Measurements from ENCODE around the gene PDRG1.
A peak's percentile ranks its signal among the peaks of the same experiment; 100 is the strongest.

Gene PDRG1

GRCh38 chr20:31951530-31952453, at the start of gene PDRG1:
Gene PDRG1 (minus strand): TSS chr20:31952046. CDS start chr20:31951961, 85 bp downstream.
- peaks cover 6% of the 10 kb centered on the region; the same call in 1 of the 2 replicates for H3K9me3 ChIP-seq (ENCODE audit: control insufficient read depth, insufficient read depth, low read depth, low read length)
- H3K4me1 ChIP-seq (ENCODE audit: control insufficient read depth, insufficient read depth, low read length), result peaks cover 8% of the 10 kb centered on the region
- H3K27ac ChIP-seq (ENCODE audit: low read depth, low read length), result peak within 1 kb of the TSS; percentile 41
- H3K9ac ChIP-seq (ENCODE audit: low read length), result peak within 1 kb of the TSS; percentile 82
- peaks cover 35% of the 10 kb centered on the region for H3K36me3 ChIP-seq (ENCODE audit: control insufficient read depth, insufficient read depth, low read length)
- peak within 1 kb of the TSS; percentile 93 for H3K4me3 ChIP-seq (ENCODE audit: low read depth, low read length)
- H3K27me3 ChIP-seq (ENCODE audit: control insufficient read depth, insufficient read depth, low read length), result peaks cover 13% of the 10 kb centered on the region; the same call in 1 of the 2 replicates

- H3K36me3 ChIP-seq (ENCODE audit: control insufficient read depth, insufficient read depth, low read length), result no peaks in the 10 kb centered on the region
- H3K9ac ChIP-seq (ENCODE audit: low read length), result no peak overlapping the region
- H3K27ac ChIP-seq (ENCODE audit: low read depth, low read length), result no peak overlapping the region
- H3K4me1 ChIP-seq (ENCODE audit: control insufficient read depth, insufficient read depth, low read length), result peaks cover 6% of the 10 kb centered on the region; the same call in 1 of the 2 replicates
- no peaks in the 10 kb centered on the region; the same call in 1 of the 2 replicates for H3K9me3 ChIP-seq (ENCODE audit: control insufficient read depth, insufficient read depth, low read depth, low read length)
- H3K4me3 ChIP-seq (ENCODE audit: low read depth, low read length), result no peak overlapping the region
- peaks cover 43% of the 10 kb centered on the region for H3K27me3 ChIP-seq (ENCODE audit: control insufficient read depth, insufficient read depth, low read length)
These were observed 46.4 kb upstream of the PDRG1 start for GRCh38 chr20:31998246-31998645.

GRCh38 chr20:31996996-31997395, 45.1 kb upstream of the PDRG1 start:
- H3K4me3 ChIP-seq (ENCODE audit: low read depth, low read length), result no peak overlapping the region
- H3K27ac ChIP-seq (ENCODE audit: low read depth, low read length), result no peak overlapping the region
- H3K9me3 ChIP-seq (ENCODE audit: control insufficient read depth, insufficient read depth, low read depth, low read length), result no peaks in the 10 kb centered on the region; the same call in 1 of the 2 replicates
- peaks cover 55% of the 10 kb centered on the region for H3K27me3 ChIP-seq (ENCODE audit: control insufficient read depth, insufficient read depth, low read length)
- no peaks in the 10 kb centered on the region for H3K36me3 ChIP-seq (ENCODE audit: control insufficient read depth, insufficient read depth, low read length)
- no peak overlapping the region for H3K9ac ChIP-seq (ENCODE audit: low read length)
- H3K4me1 ChIP-seq (ENCODE audit: control insufficient read depth, insufficient read depth, low read length), result peaks cover 6% of the 10 kb centered on the region; the same call in 1 of the 2 replicates

GRCh38 chr20:31992086-31992485, 40.2 kb upstream of the PDRG1 start:
- peaks cover 6% of the 10 kb centered on the region; the same call in 1 of the 2 replicates for H3K4me1 ChIP-seq (ENCODE audit: control insufficient read depth, insufficient read depth, low read length)
- H3K27me3 ChIP-seq (ENCODE audit: control insufficient read depth, insufficient read depth, low read length), result peaks cover 50% of the 10 kb centered on the region
- no peak overlapping the region for H3K9ac ChIP-seq (ENCODE audit: low read length)
- H3K36me3 ChIP-seq (ENCODE audit: control insufficient read depth, insufficient read depth, low read length), result no peaks in the 10 kb centered on the region
- no peaks in the 10 kb centered on the region; the same call in 1 of the 2 replicates for H3K9me3 ChIP-seq (ENCODE audit: control insufficient read depth, insufficient read depth, low read depth, low read length)
- no peak overlapping the region for H3K27ac ChIP-seq (ENCODE audit: low read depth, low read length)
- no peak overlapping the region for H3K4me3 ChIP-seq (ENCODE audit: low read depth, low read length)

- Histone ChIP-seq H3K9me3 (ENCODE audit: control insufficient read depth, insufficient read depth, low read depth, low read length) (no peaks in the 10 kb centered on the region; the same call in 1 of the 2 replicates), H3K4me1 (ENCODE audit: control insufficient read depth, insufficient read depth, low read length) (peaks cover 6% of the 10 kb centered on the region; the same call in 1 of the 2 replicates), H3K9ac (ENCODE audit: low read length) (no peak overlapping the region), H3K36me3 (ENCODE audit: control insufficient read depth, insufficient read depth, low read length) (no peaks in the 10 kb centered on the region), H3K4me3 (ENCODE audit: low read depth, low read length) (no peak overlapping the region), H3K27ac (ENCODE audit: low read depth, low read length) (no peak overlapping the region), H3K27me3 (ENCODE audit: control insufficient read depth, insufficient read depth, low read length) (peaks cover 43% of the 10 kb centered on the region)
These were observed 39.5 kb upstream of the PDRG1 start for GRCh38 chr20:31991339-31991705.

- no peaks in the 10 kb centered on the region; the same call in 1 of the 2 replicates for H3K9me3 ChIP-seq (ENCODE audit: control insufficient read depth, insufficient read depth, low read depth, low read length)
- H3K36me3 ChIP-seq (ENCODE audit: control insufficient read depth, insufficient read depth, low read length), result no peaks in the 10 kb centered on the region
- no peak overlapping the region for H3K4me3 ChIP-seq (ENCODE audit: low read depth, low read length)
- peaks cover 38% of the 10 kb centered on the region for H3K27me3 ChIP-seq (ENCODE audit: control insufficient read depth, insufficient read depth, low read length)
- H3K9ac ChIP-seq (ENCODE audit: low read length), result no peak overlapping the region
- peaks cover 6% of the 10 kb centered on the region; the same call in 1 of the 2 replicates for H3K4me1 ChIP-seq (ENCODE audit: control insufficient read depth, insufficient read depth, low read length)
- H3K27ac ChIP-seq (ENCODE audit: low read depth, low read length), result no peak overlapping the region
These were observed 38.9 kb upstream of the PDRG1 start for GRCh38 chr20:31990641-31991338.

GRCh38 chr20:31989030-31989645, 37.3 kb upstream of the PDRG1 start:
- no peak overlapping the region for H3K9ac ChIP-seq (ENCODE audit: low read length)
- H3K4me1 ChIP-seq (ENCODE audit: control insufficient read depth, insufficient read depth, low read length), result no peaks in the 10 kb centered on the region; the same call in 1 of the 2 replicates
- H3K4me3 ChIP-seq (ENCODE audit: low read depth, low read length), result no peak overlapping the region
- H3K27me3 ChIP-seq (ENCODE audit: control insufficient read depth, insufficient read depth, low read length), result peaks cover 32% of the 10 kb centered on the region
- H3K36me3 ChIP-seq (ENCODE audit: control insufficient read depth, insufficient read depth, low read length), result no peaks in the 10 kb centered on the region
- no peak overlapping the region for H3K27ac ChIP-seq (ENCODE audit: low read depth, low read length)
- H3K9me3 ChIP-seq (ENCODE audit: control insufficient read depth, insufficient read depth, low read depth, low read length), result peaks cover 9% of the 10 kb centered on the region; the same call in 1 of the 2 replicates

GRCh38 chr20:31988430-31989015, 36.7 kb upstream of the PDRG1 start:
- no peak overlapping the region for H3K27ac ChIP-seq (ENCODE audit: low read depth, low read length)
- no peak overlapping the region for H3K9ac ChIP-seq (ENCODE audit: low read length)

GRCh38 chr20:31987744-31988143, 35.9 kb upstream of the PDRG1 start:
- Histone ChIP-seq H3K9ac (ENCODE audit: low read length) (no peak overlapping the region), H3K27me3 (ENCODE audit: control insufficient read depth, insufficient read depth, low read length) (peaks cover 18% of the 10 kb centered on the region; the same call in 1 of the 2 replicates), H3K27ac (ENCODE audit: low read depth, low read length) (no peak overlapping the region), H3K9me3 (ENCODE audit: control insufficient read depth, insufficient read depth, low read depth, low read length) (peaks cover 9% of the 10 kb centered on the region; the same call in 1 of the 2 replicates), H3K4me1 (ENCODE audit: control insufficient read depth, insufficient read depth, low read length) (no peaks in the 10 kb centered on the region; the same call in 1 of the 2 replicates), H3K36me3 (ENCODE audit: control insufficient read depth, insufficient read depth, low read length) (no peaks in the 10 kb centered on the region), H3K4me3 (ENCODE audit: low read depth, low read length) (no peak overlapping the region)

More at GRCh38 chr20:31988430-31989015, 36.7 kb upstream of the PDRG1 start:
- Histone ChIP-seq H3K36me3 (ENCODE audit: control insufficient read depth, insufficient read depth, low read length) (no peaks in the 10 kb centered on the region), H3K27me3 (ENCODE audit: control insufficient read depth, insufficient read depth, low read length) (peaks cover 26% of the 10 kb centered on the region), H3K9me3 (ENCODE audit: control insufficient read depth, insufficient read depth, low read depth, low read length) (peaks cover 9% of the 10 kb centered on the region; the same call in 1 of the 2 replicates), H3K4me1 (ENCODE audit: control insufficient read depth, insufficient read depth, low read length) (no peaks in the 10 kb centered on the region; the same call in 1 of the 2 replicates), H3K4me3 (ENCODE audit: low read depth, low read length) (no peak overlapping the region)

GRCh38 chr20:31984981-31985471, 33.2 kb upstream of the PDRG1 start:
- Histone ChIP-seq H3K9ac (ENCODE audit: low read length) (no peak overlapping the region), H3K9me3 (ENCODE audit: control insufficient read depth, insufficient read depth, low read depth, low read length) (peaks cover 9% of the 10 kb centered on the region; the same call in 1 of the 2 replicates), H3K4me3 (ENCODE audit: low read depth, low read length) (no peak overlapping the region), H3K27me3 (ENCODE audit: control insufficient read depth, insufficient read depth, low read length) (peaks cover 10% of the 10 kb centered on the region; the same call in 1 of the 2 replicates), H3K4me1 (ENCODE audit: control insufficient read depth, insufficient read depth, low read length) (no peaks in the 10 kb centered on the region; the same call in 1 of the 2 replicates), H3K27ac (ENCODE audit: low read depth, low read length) (no peak overlapping the region), H3K36me3 (ENCODE audit: control insufficient read depth, insufficient read depth, low read length) (no peaks in the 10 kb centered on the region)
